Heart left ventricle (tissue), 13 donors: ENCODE results near the gene IPO11.

Experiments
- POLR2A ChIP-seq, 2 donors: fragments of 450-650 bp; IDR thresholded peaks; one replicate each; pipeline ENCODE4 v1.6.1; 2017; ENCODE audit warnings: antibody characterized with exemption in 2 of 2, mild to moderate bottlenecking in 2 of 2, moderate library complexity in 2 of 2
- TF ChIP-seq, protein P1 (sequence below), 12 donors: fragments of 200-600 bp; sonication (generic) in 4 of 12; IDR thresholded peaks; one replicate each; pipeline versions ENCODE4 v1.5.0 to v1.8.0; 2018 to 2022; ENCODE audit warnings: antibody characterized with exemption in 12 of 12, mild to moderate bottlenecking in 5 of 12
- donor health status: ischemic (EF 13 %, LVEDD 7.1; RV severe dilation, severe dysfunction).
- donor health status: DM: no; HTN: yes; CAD: no.
- donor health status: DM: no; HTN: no; CAD: no.
- donor health status: ischemic (EF 25% LVEDD 6.9; RV normal size, moderate dysfunction).
- donor health status: ischemic (EF 25% LVEDD 5.7; RV mildly dilated, moderate dysfunction).
- donor health status: ischemic (EF 35%, LVEDD 5.7; RV mildly dilated, moderate dysfunction).
- donor health status: nonischemic (EF 11% LVEDD 7.7; RV severe dilation, severe dysfunction).
- donor health status: DM: yes; HTN: yes; CAD: no.
- donor health status: PGD.
- donor health status: ischemic (EF 29% LVEDD 5.4; RV normal size, mild dysfunction).
- donor health status: nonischemic (EF 23%, LVEDD 6.1; RV moderate dilation, normal function).

DNA sequence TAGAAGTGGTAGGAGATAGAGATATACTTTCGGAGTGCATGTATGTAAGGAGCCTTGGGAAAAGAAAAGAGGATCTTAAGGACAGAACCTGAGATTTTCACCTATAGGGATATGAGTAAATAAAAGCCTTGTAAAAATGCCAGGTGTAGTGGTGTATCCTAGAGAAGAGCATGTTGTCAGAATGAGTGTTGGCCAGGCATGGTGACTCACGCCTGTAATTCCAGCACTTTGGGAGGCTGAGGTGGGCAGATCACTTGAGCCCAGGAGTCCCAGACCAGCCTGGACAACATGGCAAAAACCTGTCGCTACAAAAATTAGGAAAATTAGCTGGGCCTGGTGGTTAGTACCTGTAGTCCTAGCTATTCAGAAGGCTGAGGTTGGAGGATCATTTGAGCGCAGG, 76.0 kb downstream of the IPO11 start:
- no peak for TF ChIP-seq POLR2A (IDR thresholded peaks at IDR 0.05)
- TF ChIP-seq, protein P1, sequence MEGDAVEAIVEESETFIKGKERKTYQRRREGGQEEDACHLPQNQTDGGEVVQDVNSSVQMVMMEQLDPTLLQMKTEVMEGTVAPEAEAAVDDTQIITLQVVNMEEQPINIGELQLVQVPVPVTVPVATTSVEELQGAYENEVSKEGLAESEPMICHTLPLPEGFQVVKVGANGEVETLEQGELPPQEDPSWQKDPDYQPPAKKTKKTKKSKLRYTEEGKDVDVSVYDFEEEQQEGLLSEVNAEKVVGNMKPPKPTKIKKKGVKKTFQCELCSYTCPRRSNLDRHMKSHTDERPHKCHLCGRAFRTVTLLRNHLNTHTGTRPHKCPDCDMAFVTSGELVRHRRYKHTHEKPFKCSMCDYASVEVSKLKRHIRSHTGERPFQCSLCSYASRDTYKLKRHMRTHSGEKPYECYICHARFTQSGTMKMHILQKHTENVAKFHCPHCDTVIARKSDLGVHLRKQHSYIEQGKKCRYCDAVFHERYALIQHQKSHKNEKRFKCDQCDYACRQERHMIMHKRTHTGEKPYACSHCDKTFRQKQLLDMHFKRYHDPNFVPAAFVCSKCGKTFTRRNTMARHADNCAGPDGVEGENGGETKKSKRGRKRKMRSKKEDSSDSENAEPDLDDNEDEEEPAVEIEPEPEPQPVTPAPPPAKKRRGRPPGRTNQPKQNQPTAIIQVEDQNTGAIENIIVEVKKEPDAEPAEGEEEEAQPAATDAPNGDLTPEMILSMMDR (IDR thresholded peaks at IDR 0.05) = no peak
